Measurements from ENCODE around the gene CFAP74.

CFAP74 gene

DNA sequence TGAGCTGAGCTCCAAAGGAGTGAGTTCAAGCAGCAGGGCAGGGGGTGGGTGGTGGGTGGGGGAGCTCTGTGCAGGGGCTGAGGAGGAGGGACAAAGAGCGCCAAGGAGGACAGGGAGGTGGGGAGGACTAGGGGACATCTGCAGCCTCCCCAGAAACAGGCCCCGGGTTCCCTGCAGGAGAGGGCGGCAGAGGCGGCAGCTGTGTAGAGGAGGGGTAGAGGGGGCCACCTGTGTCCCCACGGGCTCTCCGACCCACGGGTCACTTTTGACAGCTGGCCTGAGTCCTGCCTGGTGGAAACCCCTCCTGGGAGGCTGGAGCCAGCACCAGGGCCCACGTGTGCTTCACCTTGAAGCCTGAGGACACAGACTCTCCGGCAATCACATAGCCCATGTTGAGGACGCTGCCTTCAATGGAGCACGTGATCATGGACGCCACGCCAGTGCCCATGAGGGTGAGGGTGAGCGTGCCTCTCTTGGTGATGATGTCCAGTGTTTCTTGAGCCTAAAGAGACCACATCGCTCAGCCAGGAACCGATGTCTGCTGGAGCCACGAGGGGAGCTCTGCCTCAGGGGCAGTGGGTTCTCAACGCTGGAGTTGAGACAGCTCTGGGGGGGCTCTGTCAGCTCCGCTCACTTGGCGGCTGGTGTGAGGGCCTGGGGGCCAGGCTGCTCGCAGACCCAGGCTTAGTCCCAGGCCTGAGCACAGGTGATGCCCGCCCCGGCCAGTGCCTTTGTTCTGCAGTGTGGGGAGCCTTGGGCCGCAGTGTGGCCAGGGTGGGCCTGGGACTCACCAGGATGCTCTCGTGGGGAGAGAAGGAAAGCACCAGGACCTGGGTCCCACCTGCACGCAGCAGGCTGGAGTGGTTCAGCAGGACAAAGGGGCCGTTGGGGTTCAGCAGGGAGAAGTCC, 77.9 kb downstream of the CFAP74 start:
- H3K4me3 ChIP-seq (ENCODE audit: control insufficient read depth, low read depth, low read length), result no peak overlapping the region
- TF ChIP-seq, protein P1, sequence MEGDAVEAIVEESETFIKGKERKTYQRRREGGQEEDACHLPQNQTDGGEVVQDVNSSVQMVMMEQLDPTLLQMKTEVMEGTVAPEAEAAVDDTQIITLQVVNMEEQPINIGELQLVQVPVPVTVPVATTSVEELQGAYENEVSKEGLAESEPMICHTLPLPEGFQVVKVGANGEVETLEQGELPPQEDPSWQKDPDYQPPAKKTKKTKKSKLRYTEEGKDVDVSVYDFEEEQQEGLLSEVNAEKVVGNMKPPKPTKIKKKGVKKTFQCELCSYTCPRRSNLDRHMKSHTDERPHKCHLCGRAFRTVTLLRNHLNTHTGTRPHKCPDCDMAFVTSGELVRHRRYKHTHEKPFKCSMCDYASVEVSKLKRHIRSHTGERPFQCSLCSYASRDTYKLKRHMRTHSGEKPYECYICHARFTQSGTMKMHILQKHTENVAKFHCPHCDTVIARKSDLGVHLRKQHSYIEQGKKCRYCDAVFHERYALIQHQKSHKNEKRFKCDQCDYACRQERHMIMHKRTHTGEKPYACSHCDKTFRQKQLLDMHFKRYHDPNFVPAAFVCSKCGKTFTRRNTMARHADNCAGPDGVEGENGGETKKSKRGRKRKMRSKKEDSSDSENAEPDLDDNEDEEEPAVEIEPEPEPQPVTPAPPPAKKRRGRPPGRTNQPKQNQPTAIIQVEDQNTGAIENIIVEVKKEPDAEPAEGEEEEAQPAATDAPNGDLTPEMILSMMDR (conservative IDR thresholded peaks at IDR 0.05; ENCODE audit: control insufficient read depth, insufficient read depth, low read depth, low read length), result no peak
- DNase-seq (ENCODE audit: low read depth), result no peak

- DNase-seq (ENCODE audit: low read depth), result no peak
- H3K4me3 ChIP-seq (ENCODE audit: control insufficient read depth, low read depth, low read length), result no peak overlapping the region
- TF ChIP-seq, protein P1 (conservative IDR thresholded peaks at IDR 0.05; ENCODE audit: control insufficient read depth, insufficient read depth, low read depth, low read length), result no peak
These were observed 78.7 kb downstream of the CFAP74 start for GRCh38 chr1:1924849-1925248.

DNA sequence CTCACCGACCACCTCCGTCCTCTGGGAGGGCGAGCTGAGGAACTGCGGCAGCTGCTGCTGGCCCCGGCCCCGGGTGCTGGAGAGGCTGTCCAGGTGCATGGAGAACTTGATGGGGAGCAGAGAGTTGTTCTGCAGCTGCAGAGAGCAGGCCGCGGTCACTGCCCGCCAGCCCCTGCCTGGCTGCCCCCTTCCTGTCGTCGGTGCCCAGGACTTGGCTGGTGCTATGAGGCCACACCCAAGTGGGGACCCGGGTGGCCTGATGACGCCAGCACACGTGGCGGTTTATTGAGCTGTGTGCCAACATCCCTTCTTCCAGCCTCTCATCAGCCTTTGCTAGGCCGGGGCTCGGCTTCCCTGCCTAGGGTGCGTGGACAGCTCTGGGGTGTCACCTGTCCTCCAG, 79.2 kb downstream of the CFAP74 start:
- H3K4me3 ChIP-seq (ENCODE audit: control insufficient read depth, low read depth, low read length), result no peak overlapping the region
- TF ChIP-seq, protein P1 (conservative IDR thresholded peaks at IDR 0.05; ENCODE audit: control insufficient read depth, insufficient read depth, low read depth, low read length), result no peak
- DNase-seq (ENCODE audit: low read depth), result no peak

- DNase-seq (ENCODE audit: low read depth), result no peak
- H3K4me3 ChIP-seq (ENCODE audit: control insufficient read depth, low read depth, low read length), result no peak overlapping the region
- TF ChIP-seq, protein P1 (conservative IDR thresholded peaks at IDR 0.05; ENCODE audit: control insufficient read depth, insufficient read depth, low read depth, low read length), result no peak
These were observed 80.4 kb downstream of the CFAP74 start for GRCh38 chr1:1922956-1923833.

DNA sequence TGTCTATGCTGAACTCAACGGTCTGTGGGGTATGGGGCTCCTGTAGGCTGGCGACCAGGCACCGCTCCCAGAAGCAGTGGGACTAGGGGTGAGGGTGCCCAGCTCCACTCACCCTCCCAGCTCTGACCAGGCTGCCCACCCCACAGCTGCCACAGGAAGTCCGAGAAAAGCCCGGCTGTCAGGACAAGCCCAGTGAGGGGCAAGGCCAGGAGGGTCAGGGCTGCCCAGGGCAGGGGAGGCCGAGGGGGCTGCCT, 81.0 kb downstream of the CFAP74 start:
- TF ChIP-seq, protein P1 (conservative IDR thresholded peaks at IDR 0.05; ENCODE audit: control insufficient read depth, insufficient read depth, low read depth, low read length), result no peak
- H3K4me3 ChIP-seq (ENCODE audit: control insufficient read depth, low read depth, low read length), result no peak overlapping the region
- DNase-seq (ENCODE audit: low read depth), result no peak

- TF ChIP-seq, protein P1 (conservative IDR thresholded peaks at IDR 0.05; ENCODE audit: control insufficient read depth, insufficient read depth, low read depth, low read length), result no peak
- DNase-seq (ENCODE audit: low read depth), result no peak
- H3K4me3 ChIP-seq (ENCODE audit: control insufficient read depth, low read depth, low read length), result no peak overlapping the region
These were observed 81.5 kb downstream of the CFAP74 start for GRCh38 chr1:1921901-1922701.

Data from fibroblast of mammary gland (primary cell).